IPS-NIHi7 (cell line): ENCODE data around the gene MAST1.
"Not testable (repeated sequence)": the region's sequence is repeated elsewhere in the genome, so short reads cannot be mapped to it uniquely, and the experiment has no call there.

ENCODE experiments used
- DNase-seq: peaks from one replicate; pipeline ENCODE4 v3.0.0; 2012; ENCODE audit warnings: mixed read lengths; ENCODE audit errors: extremely low spot score

The MAST1 gene

GRCh38 chr19:12840091-12841079 lies 2.1 kb downstream of the MAST1 start:
- peak; percentile 86 for DNase-seq

DNA sequence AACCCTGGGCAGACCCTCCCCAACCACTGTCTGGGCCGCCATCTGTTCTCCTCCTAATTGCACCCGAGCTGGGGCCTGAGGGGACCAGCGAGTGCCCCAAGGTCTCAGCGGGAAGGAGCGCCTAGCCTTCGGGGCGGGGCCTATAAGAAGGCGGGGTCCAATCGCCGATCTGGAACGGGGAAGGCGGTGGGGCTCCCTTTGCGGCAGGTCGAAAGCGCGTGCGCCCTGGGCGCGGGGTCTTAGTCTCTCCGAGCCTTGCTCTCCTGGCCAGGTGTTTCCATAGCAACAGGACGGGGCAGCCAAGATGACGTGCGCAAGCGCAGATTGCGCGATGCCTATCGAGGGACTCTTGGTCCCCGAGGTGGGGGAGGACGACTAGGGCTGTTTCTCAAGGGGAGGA lies 2.8 kb downstream of the MAST1 start:
- DNase-seq, result peak; percentile 93

- DNase-seq, result no peak
These were observed 4.2 kb downstream of the MAST1 start for GRCh38 chr19:12842511-12842910.

DNA sequence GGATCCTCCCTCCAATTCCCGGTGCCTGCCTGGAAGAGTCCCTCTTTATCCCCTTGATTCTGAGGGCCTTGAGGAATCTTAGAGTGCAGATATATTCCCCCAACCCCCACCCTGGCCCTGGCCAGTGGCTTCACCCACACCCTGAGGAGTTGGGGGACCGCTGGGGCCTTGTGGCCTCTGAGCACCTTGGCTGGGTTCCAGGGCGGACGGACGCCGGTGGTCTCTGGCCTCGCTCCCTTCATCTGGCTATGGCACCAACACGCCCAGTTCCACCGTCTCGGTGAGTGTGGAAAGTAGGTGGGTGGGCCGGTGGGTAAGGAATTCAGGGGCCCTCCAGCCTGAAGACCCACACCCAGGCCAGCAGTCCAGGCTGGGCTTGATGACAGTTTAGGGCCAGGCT lies 5.0 kb downstream of the MAST1 start:
- no peak for DNase-seq

DNA sequence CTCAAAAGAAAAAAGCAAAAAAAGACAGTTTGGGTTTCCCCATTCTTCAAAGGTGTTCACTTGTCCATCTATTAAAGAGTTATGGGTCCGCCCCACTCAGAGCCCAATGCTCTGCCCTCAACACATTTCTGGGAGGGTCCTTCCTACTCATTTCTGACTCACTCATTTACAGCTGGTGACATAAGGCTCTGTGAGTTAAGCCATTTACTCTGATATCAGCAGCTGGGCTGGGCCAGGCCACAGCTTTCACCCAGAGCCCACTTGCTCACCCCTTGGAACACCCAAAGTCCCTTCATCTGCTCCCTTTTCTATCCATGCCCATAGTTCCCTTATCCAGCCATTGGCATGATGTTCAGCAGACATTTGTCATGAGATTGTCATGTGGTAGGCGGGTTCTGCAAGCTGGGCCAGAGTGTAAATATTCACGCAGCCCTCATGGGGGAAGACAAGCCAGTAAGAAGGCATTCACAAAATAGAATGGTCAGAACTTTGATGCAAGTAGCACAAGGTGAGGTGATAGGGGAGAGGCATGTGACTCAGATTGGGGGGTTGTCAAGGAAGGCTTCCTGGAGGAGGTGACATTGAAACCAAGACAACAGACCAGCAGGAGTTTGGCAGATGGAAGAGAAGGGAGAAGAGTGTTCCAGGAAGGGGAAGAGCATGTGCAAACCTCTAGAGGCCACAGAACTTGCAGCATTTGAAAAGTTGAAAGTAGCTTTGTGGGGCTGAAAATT lies 5.9 kb downstream of the MAST1 start:
- no peak for DNase-seq

- not testable (repeated sequence) for DNase-seq
These were observed 8.3 kb downstream of the MAST1 start for GRCh38 chr19:12846613-12847012.

DNA sequence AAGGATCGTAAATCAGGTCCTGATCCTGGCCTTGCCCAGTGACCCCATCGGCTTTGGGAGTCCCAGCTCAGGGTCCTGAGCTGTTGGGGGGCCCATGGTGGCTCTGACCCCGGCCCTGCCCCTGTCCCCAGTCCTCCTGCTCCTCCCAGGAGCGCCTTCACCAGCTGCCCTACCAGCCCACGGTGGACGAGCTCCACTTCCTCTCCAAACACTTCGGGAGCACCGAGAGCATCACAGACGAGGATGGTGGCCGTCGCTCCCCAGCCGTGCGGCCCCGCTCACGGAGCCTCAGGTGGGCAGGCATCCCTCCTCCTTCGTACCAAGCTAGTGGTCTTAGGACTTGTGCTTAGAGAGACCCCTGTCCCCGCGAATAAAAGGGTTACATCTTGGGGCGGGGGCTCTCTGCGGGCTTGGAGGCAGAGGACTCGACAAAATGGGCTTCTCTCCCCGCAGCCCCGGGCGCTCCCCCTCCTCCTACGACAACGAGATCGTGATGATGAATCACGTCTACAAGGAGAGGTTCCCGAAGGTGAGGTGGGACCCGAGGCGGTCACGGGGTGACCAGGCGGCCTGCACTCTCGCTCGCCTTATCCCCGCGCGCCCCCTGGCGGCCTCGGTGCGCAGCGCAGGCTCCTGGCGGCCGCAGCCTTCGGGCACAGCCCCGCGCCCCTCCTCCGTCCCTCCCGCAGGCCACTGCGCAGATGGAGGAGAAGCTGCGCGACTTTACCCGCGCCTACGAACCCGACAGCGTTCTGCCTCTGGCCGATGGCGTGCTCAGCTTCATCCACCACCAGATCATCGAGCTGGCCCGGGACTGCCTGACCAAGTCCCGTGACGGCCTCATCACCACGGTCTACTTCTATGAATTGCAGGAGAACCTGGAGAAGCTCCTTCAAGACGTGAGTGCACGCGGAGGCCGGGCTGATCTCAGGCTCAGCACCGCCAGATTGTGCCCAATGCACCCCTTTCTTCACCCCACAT lies 9.1 kb downstream of the MAST1 start:
- DNase-seq, result peak; percentile 96

GRCh38 chr19:12856653-12857052 lies 18.3 kb downstream of the MAST1 start:
- no peak for DNase-seq

GRCh38 chr19:12858041-12858928 lies 20.0 kb downstream of the MAST1 start:
- DNase-seq, result no peak

DNA sequence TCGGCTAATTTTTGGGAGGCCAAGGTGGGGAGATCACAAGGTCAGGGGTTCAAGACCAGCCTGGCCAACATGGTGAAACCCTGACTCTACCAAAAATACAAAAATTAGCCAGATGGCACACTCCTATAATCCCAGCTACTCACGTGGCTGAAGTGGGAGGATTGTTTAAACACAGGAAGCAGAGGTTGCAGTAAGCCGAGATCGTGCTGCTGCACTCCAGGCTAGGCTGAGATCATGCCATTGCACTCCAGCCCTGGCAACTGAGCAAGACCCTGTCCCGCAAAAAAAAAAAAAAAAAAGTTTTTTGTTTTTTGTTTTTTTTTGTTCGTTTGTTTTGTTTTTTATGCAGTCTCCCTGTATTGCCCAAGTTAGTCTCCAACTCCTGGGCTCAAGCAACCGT lies 21.2 kb downstream of the MAST1 start:
- DNase-seq, result no peak

- DNase-seq, result no peak
These were observed 25.8 kb downstream of the MAST1 start for GRCh38 chr19:12864143-12864542.

DNA sequence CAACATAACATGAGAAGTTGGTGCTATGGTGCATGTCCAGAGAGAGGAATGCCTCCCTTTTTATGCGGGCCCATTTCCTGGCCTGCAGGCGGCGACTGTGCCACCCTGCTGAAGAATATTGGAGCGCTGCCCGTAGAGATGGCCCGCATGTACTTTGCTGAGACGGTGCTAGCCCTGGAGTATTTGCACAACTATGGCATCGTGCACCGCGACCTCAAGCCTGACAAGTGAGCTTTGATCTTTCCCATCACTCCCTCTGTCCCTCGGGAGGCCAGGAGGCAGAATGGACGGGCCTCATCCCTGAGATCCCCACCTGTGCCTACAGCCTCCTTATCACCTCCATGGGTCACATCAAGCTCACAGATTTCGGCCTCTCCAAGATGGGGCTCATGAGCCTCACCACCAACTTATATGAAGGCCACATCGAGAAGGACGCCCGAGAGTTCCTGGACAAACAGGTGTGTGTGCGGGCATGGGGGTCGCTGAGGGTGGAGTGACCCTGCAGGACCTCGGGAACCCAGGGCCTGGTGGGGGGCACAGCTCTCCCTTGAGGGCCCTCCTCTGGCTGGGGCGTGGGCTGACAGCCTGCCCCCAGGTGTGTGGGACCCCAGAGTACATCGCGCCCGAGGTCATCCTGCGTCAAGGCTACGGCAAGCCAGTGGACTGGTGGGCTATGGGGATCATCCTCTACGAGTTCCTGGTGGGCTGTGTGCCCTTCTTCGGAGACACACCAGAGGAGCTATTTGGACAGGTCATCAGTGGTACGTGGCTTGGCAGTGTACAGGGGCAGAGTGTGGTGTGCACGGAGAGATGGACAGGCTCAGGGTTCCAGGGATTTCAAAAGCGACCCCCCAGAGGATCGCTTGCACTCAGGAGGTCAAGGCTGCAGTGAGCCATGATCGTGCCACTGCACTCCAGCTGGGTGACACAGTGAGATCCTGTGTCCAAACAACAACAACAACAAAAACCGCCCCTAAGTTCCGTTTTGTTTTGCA lies 26.7 kb downstream of the MAST1 start:
- no peak for DNase-seq

DNA sequence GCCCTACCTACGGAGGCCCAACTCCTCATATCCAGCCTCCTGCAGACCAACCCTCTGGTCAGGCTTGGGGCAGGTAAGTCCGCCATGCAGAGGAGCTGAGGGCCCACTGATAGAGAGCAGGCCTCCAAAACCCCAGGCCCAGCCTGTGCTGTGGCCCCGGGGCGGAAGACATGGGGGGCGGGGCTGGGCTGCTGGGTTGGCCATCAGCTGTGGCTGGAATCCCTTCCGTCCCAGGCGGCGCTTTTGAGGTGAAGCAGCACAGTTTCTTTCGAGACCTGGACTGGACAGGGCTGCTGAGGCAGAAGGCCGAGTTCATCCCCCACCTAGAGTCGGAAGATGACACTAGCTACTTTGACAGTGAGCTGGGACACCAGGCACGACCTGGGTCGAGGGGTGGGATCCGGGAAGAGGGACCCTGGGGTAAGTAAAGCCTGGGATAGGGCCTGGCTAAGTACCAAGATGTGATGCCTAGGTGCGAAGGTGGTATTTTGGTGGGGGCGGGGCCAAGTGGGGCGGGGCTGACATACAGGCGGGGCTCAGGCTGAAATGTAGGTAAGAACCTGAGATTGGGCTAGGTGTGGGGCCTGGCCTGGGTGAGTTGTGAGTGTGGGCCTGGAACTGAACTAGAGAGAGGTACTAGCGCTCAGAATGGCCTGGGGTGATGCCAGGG lies 27.6 kb downstream of the MAST1 start:
- peak; percentile 38 for DNase-seq

- DNase-seq, result no peak
These were observed 28.3 kb downstream of the MAST1 start for GRCh38 chr19:12866416-12867119.

GRCh38 chr19:12867120-12868099 lies 29.1 kb downstream of the MAST1 start:
- DNase-seq, result peak; percentile 96

- DNase-seq, result peak; percentile 82
These were observed 30.3 kb downstream of the MAST1 start for GRCh38 chr19:12868540-12869112.

DNA sequence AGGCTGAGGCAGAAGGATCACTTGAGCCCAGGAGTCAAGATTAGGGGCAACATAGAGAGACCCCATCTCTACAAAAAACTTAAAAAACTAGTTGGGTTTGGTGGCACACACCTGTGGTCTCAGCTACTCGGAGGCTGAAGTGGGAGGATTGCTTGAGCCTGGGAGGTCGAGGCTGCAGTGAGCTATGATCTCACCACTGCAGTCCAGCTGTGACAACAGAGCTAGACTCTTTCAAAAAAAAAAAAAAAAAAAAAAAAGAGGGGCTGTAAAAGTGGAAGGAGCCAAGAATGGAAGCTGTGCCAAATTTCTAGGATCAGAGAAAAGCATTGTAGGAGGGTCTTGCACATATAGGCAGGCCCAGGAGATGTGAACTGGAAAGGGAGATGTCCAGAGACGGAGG lies 33.4 kb downstream of the MAST1 start:
- DNase-seq, result no peak
